SK-N-MC (cell line): ENCODE results near the gene MRTFB.

Experiments used
- EZH2 ChIP-seq: fragments of 200-600 bp; sonication (generic); IDR thresholded peaks from one replicate; pipeline ENCODE4 v1.6.1; 2017; ENCODE audit warnings: antibody characterized with exemption
- FOXP2 ChIP-seq: optimal IDR thresholded peaks from 2 replicates; pipeline ENCODE3; 2011; ENCODE audit warnings: mild to moderate bottlenecking, moderate library complexity; ENCODE audit not compliant: insufficient read depth; ENCODE audit errors: extremely low read length, control extremely low read depth
- POLR2AphosphoS5 ChIP-seq: IDR thresholded peaks from 2 replicates; pipeline ENCODE4 v1.6.1; 2012; ENCODE audit warnings: mild to moderate bottlenecking, low read depth, low read length, borderline replicate concordance

DNA sequence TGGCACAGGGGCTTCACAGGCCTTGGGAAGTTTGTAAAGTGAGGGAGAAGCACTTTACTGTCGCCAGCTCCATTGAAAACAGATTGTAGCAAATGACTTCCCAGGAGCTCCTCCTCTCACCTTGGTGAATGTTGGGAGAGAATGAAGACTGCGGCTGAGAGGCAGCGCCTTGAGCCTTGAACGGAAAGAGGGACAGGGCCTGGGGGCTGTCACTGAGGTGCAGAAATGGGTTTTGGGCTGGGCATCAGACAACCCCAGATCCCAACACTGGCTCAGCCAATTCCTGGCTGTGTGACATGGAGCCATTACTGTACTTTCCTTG, 603 bp upstream of the MRTFB start:
- TF ChIP-seq POLR2AphosphoS5 = no peak
- TF ChIP-seq EZH2 = no peak
- no peak for TF ChIP-seq FOXP2
